ENCODE results near the gene RTN4. TPM values are rescaled to one million over a fixed set of nuclear protein-coding genes. Genes with fewer than 3 reads are reported as not detected.
A peak's percentile ranks its signal among the peaks of the same experiment; 100 is the strongest.
"Not testable (repeated sequence)": the region's sequence is repeated elsewhere in the genome, so short reads cannot be mapped to it uniquely, and the experiment has no call there.

Gene RTN4, protein sequence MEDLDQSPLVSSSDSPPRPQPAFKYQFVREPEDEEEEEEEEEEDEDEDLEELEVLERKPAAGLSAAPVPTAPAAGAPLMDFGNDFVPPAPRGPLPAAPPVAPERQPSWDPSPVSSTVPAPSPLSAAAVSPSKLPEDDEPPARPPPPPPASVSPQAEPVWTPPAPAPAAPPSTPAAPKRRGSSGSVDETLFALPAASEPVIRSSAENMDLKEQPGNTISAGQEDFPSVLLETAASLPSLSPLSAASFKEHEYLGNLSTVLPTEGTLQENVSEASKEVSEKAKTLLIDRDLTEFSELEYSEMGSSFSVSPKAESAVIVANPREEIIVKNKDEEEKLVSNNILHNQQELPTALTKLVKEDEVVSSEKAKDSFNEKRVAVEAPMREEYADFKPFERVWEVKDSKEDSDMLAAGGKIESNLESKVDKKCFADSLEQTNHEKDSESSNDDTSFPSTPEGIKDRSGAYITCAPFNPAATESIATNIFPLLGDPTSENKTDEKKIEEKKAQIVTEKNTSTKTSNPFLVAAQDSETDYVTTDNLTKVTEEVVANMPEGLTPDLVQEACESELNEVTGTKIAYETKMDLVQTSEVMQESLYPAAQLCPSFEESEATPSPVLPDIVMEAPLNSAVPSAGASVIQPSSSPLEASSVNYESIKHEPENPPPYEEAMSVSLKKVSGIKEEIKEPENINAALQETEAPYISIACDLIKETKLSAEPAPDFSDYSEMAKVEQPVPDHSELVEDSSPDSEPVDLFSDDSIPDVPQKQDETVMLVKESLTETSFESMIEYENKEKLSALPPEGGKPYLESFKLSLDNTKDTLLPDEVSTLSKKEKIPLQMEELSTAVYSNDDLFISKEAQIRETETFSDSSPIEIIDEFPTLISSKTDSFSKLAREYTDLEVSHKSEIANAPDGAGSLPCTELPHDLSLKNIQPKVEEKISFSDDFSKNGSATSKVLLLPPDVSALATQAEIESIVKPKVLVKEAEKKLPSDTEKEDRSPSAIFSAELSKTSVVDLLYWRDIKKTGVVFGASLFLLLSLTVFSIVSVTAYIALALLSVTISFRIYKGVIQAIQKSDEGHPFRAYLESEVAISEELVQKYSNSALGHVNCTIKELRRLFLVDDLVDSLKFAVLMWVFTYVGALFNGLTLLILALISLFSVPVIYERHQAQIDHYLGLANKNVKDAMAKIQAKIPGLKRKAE
- 92.2 and 132 TPM in 2 replicates for total RNA-seq

DNA sequence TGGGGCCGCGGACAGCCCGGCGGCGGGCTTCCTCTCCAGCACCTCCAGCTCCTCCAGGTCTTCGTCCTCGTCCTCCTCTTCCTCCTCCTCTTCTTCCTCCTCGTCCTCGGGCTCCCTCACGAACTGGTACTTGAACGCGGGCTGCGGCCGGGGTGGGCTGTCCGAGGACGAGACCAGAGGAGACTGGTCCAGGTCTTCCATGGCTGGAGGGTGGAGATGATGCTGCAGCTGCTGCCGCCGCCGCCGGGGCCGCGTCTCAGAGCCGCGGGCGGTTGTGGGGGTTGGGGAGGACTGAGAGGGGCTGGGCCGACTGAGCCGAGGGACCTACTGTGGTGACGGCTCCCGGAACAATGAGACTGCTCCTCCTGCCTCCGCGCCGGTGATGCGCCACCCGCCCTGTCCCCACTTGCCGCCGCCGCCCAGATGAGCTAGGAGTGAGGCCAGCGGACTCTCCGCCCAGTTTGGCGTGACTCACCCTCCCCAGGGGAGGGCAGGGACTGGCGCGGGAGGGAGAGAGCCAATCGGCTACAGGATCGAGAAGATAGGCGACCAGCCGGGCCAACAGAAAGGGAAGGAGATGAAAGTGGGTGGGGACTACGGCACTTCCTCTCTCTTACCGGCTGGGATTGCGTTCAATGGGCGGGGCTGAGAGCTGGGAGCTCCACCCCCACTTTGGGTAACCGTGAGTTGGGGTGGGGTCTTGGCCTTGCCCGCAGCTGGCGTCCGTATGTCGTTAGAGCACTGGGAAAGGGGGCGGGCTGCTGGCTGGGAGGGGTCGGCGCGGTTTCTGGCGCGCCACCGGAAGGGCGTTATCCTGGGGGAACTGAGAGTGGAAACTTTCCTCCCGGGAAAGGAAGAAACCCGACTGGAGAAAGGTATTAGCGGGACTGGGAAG is at the start of gene RTN4:
Gene RTN4 (minus strand): TSS at position 352 of the 895 bp plus-strand sequence. CDS start 151 bp downstream, at position 201.
- peak; percentile 97 to 99 for DNase-seq (ENCODE audit: low read depth in 2 of 2)

DNA sequence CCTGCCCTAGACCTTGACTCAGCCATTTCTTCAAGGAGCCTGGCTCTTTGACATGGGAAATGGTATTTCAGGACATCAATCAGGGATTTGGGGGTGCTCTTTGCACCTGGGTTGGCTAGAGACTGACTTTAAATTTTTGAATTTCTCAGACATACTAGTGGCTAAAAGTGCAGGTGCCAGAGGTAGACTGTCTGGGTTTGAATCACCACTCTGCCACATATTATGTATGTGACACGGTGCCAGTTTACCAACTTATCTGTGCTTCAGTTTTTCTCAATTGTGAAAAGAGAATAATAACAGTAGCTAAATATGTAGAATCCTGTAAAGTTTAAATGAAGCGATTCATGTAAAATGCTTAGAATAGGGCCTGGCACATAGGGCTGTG is 49.2 kb upstream of the RTN4 start:
- no peak for DNase-seq (ENCODE audit: low read depth in 2 of 2)

DNA sequence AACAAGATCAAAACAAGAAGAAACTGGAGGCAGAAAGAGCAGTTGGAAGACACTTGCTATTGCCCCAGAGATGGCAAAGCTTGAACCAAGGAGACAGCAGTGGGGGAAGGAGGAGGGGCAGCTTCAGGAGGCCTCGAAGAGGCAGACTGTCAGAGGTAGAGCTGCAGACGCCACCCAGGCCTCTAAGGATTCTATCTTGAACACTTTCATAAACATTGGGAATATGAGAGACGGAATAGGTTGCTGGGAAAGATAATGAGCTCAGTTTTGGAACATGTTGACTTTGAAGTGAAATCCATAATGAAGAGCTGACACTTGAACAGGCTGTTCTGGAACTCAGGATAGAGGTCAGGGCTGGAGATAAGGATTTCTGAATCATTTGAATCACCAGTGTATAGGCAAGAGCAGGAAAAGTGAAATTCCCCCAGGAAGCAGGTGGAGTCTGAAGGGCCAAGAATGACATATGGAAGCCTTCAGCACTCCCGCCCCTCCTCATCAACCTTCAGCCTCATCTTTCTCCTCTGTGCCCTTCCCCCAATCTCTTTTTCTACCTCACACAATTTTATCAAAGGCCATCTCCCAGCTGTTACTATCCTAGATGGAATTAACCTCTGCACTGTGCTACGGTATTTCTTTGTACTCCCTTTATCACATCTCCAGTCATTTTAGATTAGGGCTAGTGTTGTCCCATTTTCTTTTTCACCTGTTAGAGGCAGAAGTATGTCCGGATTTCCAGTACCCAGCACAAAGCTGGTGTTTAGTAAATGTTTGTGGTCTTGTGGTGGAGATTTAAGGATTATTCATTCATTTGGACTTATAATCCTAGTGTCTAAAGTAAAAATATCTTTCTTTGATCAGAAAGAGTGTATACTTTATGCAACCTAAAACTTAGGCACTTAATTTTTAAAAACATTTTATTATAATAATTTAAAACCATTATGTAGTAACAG is 47.5 kb upstream of the RTN4 start:
- DNase-seq (ENCODE audit: low read depth in 2 of 2), result peak in 1 of 2 donors; percentile 64

DNA sequence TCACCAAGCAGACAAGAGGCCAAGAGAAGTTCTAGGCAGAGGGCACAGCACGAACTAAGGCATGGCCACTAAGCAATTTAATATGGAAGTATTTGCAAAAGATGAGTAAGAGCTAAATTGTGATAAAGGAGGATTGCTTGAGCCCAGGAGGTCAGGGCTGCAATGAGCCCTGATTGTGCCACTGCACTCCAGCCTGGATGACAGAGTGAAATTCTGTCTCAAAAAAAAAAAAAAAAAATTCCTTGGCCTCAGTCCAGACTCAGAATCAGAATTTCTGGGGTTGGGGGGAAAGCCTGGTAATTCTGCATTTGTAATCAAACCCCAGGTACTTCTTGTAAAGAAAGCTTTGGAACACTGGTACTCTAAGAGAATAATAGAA is 46.8 kb upstream of the RTN4 start:
- DNase-seq (ENCODE audit: low read depth in 2 of 2), result no peak

DNA sequence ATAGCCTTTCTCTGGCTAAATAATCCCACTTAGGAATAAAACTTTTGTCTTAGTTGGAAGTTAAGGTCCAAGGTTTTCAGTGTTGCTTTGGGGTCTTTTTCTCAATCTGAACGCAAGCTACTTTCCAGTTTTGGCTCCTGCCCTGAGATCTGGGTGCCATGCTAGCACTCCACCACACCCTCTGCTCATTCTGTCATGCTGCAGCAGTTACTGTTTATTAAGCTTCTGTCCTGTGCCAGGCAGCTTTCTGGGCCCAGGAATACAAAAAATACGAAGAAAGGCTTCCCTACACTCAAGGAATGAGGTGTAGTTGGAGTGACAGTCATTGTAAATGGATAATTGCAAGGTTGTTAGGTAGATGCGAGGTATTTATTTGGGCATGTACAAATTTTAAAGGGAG is 46.3 kb upstream of the RTN4 start:
- no peak for DNase-seq (ENCODE audit: low read depth in 2 of 2)

DNA sequence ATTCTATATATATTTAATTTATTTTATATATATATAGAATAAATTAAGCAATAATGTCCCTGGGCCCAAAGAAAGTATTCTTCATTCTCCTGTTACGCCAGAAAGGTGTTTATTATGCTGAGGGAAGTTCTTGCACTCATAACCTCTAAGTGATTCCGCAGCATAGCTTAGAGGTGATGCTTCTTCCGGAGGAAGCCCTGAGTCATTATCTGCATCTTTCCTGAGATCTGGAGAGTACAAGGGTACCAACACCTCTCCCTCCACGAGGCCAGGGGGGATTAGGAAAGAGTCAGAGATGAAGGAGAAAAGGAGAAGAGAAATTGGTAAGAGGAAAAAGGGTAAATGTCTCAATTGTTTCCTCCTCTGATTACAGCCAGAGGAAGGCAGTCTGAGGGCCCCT is 43.1 kb upstream of the RTN4 start:
- peak in 1 of 2 donors; percentile 83 for DNase-seq (ENCODE audit: low read depth in 2 of 2)

DNA sequence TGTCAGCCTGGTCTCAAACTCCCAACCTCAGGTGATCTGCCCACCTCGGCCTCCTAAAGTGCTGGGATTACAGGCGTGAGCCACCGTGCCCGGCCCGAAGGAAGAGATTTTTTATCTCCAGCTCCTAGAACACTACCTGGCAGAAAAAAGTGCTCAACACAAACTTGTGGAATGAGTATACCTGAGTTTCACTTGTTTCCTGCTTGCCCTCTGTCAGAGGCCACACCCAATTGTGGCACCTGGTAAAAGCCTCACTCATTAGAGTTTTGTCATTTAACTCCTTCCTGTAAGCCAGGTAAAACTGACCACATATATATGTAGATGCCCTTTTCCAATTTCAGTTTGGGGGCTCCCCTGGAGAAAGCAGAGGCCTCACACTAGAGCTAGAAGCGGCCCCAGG is 42.2 kb upstream of the RTN4 start:
- no peak for DNase-seq (ENCODE audit: low read depth in 2 of 2)

DNA sequence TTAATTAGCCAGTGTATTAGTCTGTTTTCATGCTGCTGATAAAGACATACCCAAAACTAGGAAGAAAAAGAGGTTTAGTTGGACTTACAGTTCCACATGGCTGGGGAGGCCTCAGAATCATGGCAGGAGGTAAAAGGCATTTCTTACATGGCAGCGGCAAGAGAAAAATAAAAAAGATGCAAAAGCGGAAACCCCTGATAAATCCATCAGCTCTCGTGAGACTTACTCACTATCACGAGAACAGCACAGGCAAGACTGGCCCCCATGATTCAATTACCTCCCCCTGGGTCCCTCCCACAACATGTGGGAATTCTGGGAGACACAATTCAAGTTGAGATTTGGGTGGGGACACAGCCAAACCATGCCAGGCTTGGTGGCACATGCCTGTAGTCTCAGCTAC is 41.4 kb upstream of the RTN4 start:
- DNase-seq (ENCODE audit: low read depth in 2 of 2), result not testable (repeated sequence)

DNA sequence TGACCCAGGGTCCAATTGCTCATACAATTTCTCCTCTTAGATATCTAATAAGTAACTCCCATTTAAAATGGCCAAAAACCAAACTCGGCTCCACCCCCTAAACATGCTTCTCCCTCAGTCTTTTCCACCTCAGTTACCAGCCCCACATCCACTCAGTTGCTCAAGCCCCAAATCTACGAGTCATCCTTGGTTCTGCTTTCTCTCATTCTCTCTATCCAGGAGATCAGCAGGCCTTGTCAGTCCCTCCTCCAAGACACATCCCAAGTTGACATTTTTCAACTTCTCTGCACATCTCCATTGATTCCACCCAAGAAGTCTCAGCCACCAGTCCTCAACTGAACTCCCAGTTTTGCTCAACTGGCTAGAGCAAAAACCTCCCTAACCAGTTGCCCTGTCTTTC is 40.5 kb upstream of the RTN4 start:
- no peak for DNase-seq (ENCODE audit: low read depth in 2 of 2)

DNA sequence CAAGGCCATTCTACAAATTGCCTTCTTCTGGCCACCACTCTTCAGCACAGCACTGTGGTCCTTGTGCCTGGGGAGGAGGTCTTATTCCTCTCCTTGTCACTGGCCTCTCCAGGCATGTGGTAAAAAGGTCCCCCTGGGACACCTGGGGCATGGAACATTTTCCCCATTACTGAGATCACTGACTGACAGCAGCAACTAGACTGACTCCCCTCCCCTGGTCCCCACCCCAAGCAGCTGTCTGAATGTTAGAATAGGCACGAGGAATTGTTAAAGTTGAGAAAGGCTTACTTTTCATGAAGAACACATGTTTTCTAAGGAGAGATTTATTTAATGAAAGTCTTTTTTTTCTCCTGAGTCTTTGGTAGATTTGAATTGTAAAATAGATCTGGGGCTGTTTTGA is 39.5 kb upstream of the RTN4 start:
- no peak for DNase-seq (ENCODE audit: low read depth in 2 of 2)

DNA sequence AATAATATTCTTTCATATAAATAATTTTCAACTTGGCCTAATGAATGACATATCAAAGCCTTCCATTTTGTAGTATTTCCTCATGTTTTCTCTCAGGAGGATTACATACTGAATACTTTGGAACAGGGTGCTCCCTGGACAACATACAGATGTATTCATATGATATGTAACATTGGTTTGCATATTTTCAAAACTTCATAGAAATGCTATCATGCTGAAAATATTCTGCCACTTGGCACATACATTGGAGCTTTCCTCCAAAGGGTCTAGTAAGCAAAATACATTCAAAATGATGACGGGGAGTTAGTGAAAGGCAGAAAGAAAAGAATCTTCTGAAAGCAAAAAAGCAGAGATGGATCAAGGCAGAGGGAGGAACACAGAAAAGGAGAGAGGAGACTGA is 38.1 kb upstream of the RTN4 start:
- no peak for DNase-seq (ENCODE audit: low read depth in 2 of 2)

DNA sequence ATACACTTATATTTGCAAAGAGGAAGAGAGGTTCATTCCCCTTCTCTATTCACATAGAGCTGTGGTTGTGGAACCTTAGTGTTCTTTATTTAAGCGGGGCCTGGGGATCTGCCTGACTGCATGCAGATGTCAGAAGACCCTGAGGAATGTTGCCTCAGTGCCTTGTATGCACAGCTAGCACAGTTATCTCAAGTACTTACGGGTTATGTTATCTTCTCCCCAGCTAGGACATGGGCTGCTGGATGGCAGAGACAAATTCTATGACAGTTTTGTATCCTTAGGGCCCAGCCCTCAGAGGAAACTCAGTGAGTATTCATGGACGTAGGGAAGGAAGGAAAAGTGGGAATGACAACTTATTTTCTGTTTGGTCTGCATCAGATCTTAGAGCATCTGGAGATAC is 37.7 kb upstream of the RTN4 start:
- no peak for DNase-seq (ENCODE audit: low read depth in 2 of 2)

DNA sequence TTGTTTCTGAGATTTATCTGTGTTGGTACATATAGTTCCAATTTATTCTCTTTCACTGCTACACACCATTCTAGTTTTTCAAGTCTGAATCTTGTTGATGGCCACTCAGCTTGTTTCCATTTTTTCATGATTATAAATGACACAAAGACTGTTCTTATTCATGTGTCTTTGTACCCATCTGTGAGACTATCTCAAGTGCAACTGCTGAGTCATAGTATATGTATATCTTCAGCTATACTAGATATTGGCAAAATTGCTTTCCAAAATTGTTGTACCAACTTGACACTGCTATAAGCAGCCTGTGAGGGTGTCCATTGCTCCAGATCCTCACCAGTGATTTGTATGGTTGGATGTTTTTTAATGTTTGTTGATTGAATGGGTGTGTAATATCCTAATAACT is 37.2 kb upstream of the RTN4 start:
- no peak for DNase-seq (ENCODE audit: low read depth in 2 of 2)

DNA sequence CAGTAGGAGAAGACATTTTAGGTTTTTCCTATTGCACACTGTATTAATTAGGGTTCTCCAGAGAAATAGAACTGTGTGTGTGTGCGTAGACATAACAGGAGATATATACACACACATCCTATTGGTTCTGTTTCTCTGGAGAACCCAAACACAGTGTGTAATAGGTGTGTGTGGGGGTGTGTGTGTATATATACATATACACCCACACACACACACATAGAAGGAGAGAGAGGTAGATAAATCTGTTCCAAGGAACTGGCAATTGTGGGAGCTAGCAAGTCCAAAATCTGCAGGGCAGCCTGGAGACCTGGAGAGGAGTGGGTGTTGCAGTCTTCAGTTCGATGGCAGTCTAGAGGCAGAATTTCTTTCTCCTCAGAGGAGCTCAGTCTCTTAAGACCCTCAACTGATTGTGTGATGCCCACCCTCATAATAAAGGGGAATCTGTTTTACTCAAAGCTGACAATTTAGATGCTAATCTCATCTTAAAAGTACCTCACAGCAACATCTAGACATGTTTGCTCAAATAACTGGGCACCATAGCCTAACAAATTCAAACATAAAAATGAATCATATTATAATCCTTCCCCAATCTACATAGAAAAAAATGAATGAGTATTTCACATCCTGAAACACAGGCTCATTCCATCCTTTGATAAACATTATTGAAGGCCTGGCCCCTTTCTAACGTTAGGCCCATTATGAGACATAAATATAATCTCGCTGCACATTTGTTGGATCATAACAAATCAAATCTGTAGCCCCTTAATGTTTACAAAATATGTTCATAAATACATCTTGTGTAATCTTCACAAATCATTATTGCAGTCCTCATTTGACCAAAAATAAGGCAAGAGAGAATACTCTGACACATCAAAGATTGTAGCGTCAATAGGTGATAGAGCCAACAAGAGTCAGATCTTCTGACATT is 35.1 kb upstream of the RTN4 start:
- peak in 1 of 2 donors; percentile 22 for DNase-seq (ENCODE audit: low read depth in 2 of 2)

DNA sequence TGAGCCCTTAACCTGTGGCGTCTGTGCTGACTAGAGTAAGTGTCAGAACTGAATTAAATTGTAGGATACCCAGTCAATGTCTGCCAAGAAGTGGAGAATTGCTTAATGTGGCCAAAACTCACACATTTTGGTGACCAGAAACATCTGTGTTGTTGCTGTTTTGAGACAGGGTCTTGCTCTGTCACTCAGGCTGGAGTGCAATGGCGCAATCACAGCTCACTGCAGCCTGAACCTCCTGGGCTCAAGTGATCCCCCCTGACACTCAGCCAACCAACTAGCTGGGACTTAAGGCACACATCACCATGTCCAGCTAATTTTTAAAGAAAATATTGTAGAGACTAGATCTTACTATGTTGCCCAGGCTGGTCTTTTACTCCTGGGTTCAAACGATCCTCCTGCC is 34.4 kb upstream of the RTN4 start:
- DNase-seq (ENCODE audit: low read depth in 2 of 2), result no peak

DNA sequence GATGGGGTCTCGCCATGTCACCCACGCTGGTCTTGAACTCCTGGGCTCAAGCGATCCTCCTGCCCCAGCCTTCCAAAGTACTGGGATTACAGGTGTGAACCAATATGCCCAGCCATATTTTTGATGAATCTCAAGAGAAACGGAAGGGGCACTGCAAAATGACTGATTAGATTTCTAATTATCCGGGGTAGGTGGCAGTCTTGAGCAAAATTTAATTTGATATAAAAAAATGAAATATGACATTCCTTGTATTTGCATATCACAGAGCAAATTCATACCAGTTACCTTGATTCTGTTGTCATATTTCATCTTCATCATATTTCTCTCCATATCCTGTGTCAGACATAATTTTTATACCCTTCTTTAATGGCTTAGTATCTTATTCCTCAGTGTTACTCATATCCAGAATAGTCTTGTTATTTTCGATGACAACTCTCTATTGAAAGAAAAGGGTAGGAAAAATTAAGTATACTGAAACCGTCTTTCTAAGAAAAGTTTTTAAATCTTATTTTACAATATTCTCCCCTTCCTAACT is 30.0 kb upstream of the RTN4 start:
- no peak for DNase-seq (ENCODE audit: low read depth in 2 of 2)

DNA sequence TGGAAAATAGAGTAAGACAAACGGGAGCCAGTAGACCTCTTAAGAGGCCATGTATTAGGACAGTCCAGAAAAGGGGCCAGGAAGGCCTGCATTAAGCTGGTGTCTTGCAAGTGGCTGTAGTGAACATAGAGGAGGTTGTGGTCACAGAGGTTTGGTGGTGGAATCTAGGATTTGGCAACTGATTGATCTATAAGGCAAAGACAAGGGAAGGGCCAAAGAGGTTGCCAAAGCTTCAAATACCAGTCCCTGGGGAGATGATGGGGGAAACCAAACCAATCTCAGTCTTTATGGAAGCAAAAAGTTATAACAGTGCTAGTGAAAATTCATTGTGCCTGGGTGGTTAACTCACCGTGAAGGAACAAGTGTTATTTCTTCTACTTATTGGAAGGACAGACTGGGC is 28.7 kb upstream of the RTN4 start:
- DNase-seq (ENCODE audit: low read depth in 2 of 2), result no peak

DNA sequence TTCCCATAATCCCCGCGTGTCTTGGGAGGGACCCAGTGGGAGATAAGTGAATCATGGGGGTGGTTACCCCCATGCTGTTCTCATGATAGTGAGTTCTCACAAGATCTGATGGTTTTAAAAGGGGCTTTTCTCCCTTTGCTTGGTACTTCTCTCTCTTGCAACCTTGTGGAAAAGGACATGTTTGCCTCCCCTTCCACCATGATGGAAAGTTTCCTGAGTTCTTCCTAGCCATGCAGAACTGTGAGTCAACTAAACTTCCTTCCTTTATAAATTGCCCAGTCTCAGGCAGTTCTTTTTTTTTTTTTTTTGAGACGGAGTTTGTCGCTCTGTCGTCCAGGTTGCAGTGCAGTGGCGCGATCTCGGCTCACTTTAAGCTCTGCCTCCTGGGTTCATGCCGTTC is 26.5 kb upstream of the RTN4 start:
- no peak for DNase-seq (ENCODE audit: low read depth in 2 of 2)

DNA sequence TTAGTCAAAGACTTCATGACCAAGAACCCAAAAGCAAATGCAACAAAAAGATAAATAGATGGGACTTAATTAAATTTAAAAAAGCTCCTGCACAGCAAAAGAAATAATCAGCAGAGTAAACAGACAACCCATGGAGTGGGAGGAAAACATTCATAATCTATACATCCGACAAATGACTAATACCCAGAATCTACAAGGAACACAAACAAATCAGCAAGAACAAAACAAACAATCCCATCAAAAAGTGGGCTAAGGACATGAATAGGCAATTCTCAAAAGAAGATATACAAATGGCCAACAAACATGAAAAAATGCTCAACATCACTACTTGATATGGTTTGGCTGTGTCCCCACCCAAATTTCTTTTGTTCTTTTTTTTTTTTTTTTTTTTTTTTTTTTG is 25.8 kb upstream of the RTN4 start:
- not testable (repeated sequence) for DNase-seq (ENCODE audit: low read depth in 2 of 2)
